ENCODE data around the gene ZNF232.
"Not testable (repeated sequence)": the region's sequence is repeated elsewhere in the genome, so short reads cannot be mapped to it uniquely, and the experiment has no call there.

- TF ChIP-seq CTCF (IDR thresholded peaks at IDR 0.05); POLR2AphosphoS5 (IDR thresholded peaks at IDR 0.05; ENCODE audit: insufficient read depth in 1 of 2, low read depth in 1 of 2); POLR2A (IDR thresholded peaks at IDR 0.05): not testable (repeated sequence)
Observed at GRCh38 chr17:5146122-5146521, 34.4 kb upstream of the ZNF232 start.
